Stimulated activated CD4-positive, alpha-beta T cell treated with anti-CD3 and anti-CD28 coated beads, Interleukin-15, amount 100 ng/mL, for 1 hour (primary cell): ENCODE data around the gene PNCK.
"Not testable (repeated sequence)": the region's sequence is repeated elsewhere in the genome, so short reads cannot be mapped to it uniquely, and the experiment has no call there.

Source experiments
- DNase-seq, 2 donors: peaks; one replicate each; pipeline ENCODE4 v3.0.0-alpha.2; 2020; ENCODE audit warnings: low read depth in 1 of 2, low spot score in 1 of 2

Gene PNCK

GRCh38 chrX:153686711-153687110, 13.1 kb upstream of the PNCK start:
- no peak for DNase-seq

- no peak for DNase-seq
Observed at GRCh38 chrX:153685751-153686696, 12.4 kb upstream of the PNCK start.

GRCh38 chrX:153685156-153685536, 11.5 kb upstream of the PNCK start:
- no peak for DNase-seq

DNA sequence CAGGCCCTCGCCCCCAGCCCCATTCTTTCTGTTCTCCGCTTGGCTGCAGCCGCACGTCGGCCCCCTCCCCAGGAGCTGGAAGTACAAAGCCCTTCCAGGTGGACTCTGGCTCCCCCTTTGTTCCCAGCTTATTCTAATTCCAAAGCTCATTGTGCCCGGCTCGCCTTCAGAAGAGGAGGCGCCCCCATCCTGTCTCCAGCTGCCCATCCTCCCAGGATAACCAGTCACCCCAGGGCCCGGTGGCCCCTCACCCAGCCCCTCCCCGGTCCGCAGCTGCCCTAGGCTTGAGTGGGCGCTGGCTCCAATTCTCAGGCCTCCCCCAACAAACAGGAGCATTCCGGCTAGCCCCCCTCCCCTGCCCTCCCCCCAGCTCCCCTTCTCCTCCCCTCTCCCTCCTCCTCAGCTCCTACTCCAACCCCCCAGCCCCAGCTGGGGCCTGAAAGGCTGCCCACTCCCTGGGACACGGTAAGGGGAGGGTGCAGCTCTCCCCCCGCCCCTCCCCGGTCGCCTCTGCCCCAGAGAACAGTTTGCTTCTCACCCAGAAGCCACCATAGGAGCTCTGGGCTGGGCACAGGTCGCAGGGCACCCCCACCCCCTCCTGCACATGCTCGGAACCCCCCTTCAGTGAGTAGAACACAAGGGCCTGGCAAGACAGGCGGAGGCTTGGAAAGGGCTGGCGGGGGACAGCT, 11.0 kb upstream of the PNCK start:
- DNase-seq, result no peak

GRCh38 chrX:153683486-153683885, 9.9 kb upstream of the PNCK start:
- not testable (repeated sequence) for DNase-seq

DNA sequence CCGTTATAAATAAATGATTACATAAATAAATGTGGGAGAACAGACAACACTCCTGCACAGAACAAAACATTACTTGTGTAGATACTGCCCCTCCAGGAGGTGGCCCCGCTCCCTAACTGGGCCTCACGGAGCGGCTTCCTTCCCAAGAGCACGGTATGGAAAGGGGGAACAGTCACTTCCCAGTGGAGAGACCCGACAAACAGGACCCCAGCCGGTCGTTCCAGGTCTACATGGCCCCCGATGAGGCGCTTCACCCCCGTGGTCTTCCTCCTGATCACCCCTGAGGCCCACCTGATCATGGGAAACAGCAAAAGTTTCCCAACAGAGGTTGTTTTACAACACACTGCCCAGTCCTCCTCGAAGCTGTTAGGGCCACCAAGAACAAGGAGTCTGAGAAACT, 7.6 kb upstream of the PNCK start:
- no peak for DNase-seq

DNA sequence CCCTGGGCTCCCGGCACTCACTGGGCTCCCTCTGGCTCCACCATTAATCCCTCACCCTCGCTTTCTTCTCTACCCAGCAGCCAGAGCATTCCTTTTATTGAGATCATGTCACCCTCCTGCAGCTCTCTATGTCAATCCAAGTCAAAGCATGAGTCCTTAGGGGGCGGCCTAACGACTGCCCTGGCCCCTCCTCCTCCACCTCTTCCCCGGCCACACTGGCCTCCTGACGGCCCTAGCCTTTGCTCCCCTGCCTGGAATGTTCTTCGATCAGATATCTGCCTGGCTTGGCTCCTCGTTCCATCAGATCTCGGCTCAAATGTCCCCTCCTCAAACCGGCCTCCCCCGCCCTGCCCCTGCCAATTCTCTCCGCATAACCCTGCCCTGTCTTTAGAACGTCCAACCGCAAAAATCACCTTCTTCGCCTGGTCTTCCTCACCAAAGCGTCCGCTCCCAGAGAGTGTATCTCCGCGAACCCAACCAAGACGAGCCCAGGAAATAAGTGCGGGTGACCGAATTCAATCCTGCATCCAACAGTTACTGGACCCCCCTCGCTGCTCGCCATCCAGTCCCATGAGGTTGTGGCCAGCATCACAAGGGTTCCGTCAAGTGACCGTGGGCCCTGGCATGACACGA, 722 bp upstream of the PNCK start:
- no peak for DNase-seq

DNA sequence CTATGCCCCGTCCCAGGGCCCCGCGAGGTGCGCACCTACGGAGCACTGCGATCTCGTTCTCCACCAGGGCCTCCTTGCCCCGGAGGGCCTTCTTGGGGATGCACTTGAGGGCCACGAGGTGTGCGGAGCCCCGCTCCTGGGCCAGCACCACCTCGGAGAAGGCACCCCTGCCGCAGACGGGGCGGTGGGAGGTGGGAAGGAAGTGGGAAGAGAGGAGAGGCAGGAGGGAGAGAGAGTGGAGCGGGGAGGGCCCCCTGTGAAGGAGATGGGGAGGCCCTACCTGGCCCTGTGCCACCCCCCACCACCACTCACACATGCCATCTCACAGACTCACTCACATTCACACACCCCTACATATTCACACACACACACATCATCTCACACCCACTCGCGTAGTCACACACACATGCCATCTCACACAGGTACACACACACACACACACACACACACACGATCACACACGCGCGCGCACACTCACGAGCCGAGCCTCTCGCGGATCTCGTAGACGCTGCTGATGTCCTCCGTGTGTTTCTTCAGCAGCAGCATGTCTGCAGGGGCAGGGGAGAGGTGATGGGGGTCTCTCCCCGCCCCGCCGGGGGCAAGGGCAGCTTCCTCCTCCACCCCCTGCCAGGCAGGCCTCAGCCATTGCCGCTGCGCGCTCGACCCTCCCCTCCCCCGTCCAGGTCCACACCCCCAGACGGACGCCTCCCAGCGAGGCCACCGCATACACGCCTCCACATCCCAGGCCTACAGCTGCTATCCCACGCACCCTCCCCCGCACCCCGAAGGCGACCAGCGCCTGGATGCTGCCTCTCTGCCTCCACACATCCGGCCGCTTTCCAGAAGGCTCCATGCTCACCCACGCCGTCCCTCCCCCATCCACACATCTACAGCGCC, 834 bp downstream of the PNCK start:
- no peak for DNase-seq

- DNase-seq, result no peak
Observed at GRCh38 chrX:153671589-153672530, 1.8 kb downstream of the PNCK start.

DNA sequence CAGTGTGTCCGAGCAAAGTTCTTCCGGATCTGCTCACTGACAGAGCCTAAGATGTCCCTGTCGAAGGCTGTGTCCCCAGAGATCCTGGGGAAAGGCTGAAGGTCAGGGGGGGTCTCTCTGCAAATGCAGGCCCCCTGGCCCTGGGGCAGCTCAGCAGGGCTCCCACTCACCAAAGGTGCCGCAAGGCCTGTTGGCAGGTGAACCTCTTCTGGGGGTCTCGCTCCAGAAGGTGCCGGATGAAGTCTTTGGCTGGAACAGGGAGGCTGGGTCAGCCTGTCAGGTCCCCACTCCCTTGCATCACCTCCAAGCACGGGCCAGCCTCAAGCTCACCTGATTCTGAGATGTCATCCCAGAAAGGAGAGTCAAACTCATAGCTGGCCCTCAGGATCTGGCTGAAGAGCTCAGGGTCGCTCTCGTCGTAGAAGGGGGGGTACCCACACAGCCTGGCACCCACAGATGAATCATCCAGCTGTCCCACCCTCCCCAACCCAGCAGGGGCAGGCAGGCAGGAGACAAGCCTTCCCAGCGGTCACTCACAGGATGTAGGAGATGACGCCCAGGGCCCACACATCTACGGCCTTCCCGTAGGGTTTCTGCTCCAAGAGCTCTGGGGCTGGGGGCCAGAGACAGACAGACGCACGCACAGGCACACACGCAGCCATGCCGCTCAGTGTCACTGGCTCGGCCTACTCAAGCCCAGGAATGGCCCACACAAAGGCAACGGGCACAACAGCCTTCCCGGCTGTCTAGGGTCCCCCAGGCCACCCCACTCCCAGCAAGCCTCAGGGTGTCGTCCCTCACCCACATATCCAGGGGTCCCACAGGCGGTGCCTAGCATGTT, 2.6 kb downstream of the PNCK start:
- no peak for DNase-seq

- DNase-seq, result no peak
Observed at GRCh38 chrX:153669901-153670731, 3.5 kb downstream of the PNCK start.

DNA sequence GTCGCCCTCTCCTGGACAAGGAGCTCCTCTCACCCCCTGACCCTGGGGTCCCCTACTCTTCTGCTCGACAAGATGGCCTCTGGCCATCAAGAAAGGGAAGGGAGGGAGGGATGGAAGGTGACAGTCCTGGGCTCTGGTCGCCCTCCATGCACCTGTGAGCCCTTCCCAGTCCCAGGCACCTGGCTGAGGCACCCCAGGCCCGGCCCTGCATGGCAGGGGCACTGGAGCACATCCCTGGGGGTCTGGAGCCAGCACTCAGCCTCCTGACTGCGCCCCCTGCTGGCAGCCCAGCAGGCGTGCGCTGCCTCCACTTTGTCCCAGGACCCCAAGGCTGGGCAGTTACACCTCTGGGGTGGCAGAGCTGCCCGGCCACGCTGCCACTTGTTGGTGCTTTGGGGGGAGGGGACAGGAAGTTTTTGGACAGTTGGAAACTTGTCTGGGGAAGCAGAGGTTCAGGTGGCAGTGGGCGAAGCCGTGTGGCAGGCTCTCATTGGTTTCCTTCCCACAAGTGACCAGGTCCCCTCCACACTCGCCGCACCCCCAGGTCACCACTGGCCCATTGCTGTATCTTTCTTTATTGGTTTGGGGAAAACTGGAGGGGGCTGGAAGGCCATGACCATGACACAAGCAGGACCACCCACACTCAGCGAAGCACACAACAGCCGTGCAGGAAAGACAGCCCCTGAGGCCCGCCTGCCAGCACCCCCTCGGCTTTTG, 4.3 kb downstream of the PNCK start:
- no peak for DNase-seq

GRCh38 chrX:153668423-153669173, 5.0 kb downstream of the PNCK start:
- no peak for DNase-seq

- peak; percentile 44 to 70 for DNase-seq
Observed at GRCh38 chrX:153667956-153668396, 5.6 kb downstream of the PNCK start.

GRCh38 chrX:153667281-153667955, 6.2 kb downstream of the PNCK start:
- no peak for DNase-seq

- DNase-seq, result no peak
Observed at GRCh38 chrX:153665726-153666306, 7.8 kb downstream of the PNCK start.
